Measurements from ENCODE around the gene PTCRA.
"Not testable (repeated sequence)": the region's sequence is repeated elsewhere in the genome, so short reads cannot be mapped to it uniquely, and the experiment has no call there.

PTCRA gene

GRCh38 chr6:42947950-42948349 lies 32.1 kb downstream of the PTCRA start:
- no peak for FAIRE-seq
- no peak for TF ChIP-seq CTCF (IDR thresholded peaks at IDR 0.05; ENCODE audit: insufficient read depth, missing control alignments)
- no peak for DNase-seq (ENCODE audit: insufficient read length, low spot score)

GRCh38 chr6:42952389-42952788 lies 36.5 kb downstream of the PTCRA start:
- FAIRE-seq: no peak
- DNase-seq (ENCODE audit: insufficient read length, low spot score): no peak

GRCh38 chr6:42954405-42954804 lies 38.6 kb downstream of the PTCRA start:
- DNase-seq (ENCODE audit: insufficient read length, low spot score); FAIRE-seq: not testable (repeated sequence)

More at GRCh38 chr6:42952389-42952788, 36.5 kb downstream of the PTCRA start:
- no peak for TF ChIP-seq CTCF (IDR thresholded peaks at IDR 0.05; ENCODE audit: insufficient read depth, missing control alignments)

- no peak for TF ChIP-seq CTCF (IDR thresholded peaks at IDR 0.05; ENCODE audit: insufficient read depth, missing control alignments)
- no peak for DNase-seq (ENCODE audit: insufficient read length, low spot score)
- no peak for FAIRE-seq
Observed at GRCh38 chr6:42958125-42958524, 42.3 kb downstream of the PTCRA start.

- FAIRE-seq (no peak), DNase-seq (ENCODE audit: insufficient read length, low spot score) (no peak)
- no peak for TF ChIP-seq CTCF (IDR thresholded peaks at IDR 0.05; ENCODE audit: insufficient read depth, missing control alignments)
Observed at GRCh38 chr6:42959917-42960242, 44.0 kb downstream of the PTCRA start.

- DNase-seq (ENCODE audit: insufficient read length, low spot score): no peak
- FAIRE-seq: no peak
- TF ChIP-seq CTCF (IDR thresholded peaks at IDR 0.05; ENCODE audit: insufficient read depth, missing control alignments): no peak
Observed at GRCh38 chr6:42960243-42961019, 44.6 kb downstream of the PTCRA start, which contains the start of gene GNMT. Gene GNMT, plus strand, starts transcription at chr6:42960754. Its CDS starts 14 bp downstream, at chr6:42960768.

GRCh38 chr6:42961020-42961470 lies 45.2 kb downstream of the PTCRA start:
- DNase-seq (ENCODE audit: insufficient read length, low spot score): no peak
- TF ChIP-seq CTCF (IDR thresholded peaks at IDR 0.05; ENCODE audit: insufficient read depth, missing control alignments): no peak
- no peak for FAIRE-seq
